Endothelial cell of umbilical vein (primary cell): ENCODE data around the gene PHKG1. TPM values are rescaled to one million over a fixed set of nuclear protein-coding genes. Genes with fewer than 3 reads are reported as not detected.

ENCODE experiments used
- BruUV-seq: library from RNA; stranded (reverse); fragments of 400-500 nt; replicated peaks from 2 replicates; lab custom pipeline; 2021; lab: Mats Ljungman, UMichigan
- CTCF ChIA-PET: fragments of 300-600, 350-600 bp; sonication (Branson Sonifier 250); formaldehyde crosslinking; loops from one replicate; lab custom pipeline; 2021; ENCODE audit warnings: antibody characterized with exemption, inconsistent platforms; lab: Charles Lee
- POLR2A ChIA-PET: fragments of 300-600, 350-600 bp; sonication (Branson Sonifier 250); formaldehyde crosslinking; loops from one replicate; lab custom pipeline; 2021; ENCODE audit warnings: antibody characterized with exemption, inconsistent platforms; lab: Charles Lee
- DNase-seq: peaks from one replicate; pipeline ENCODE4 v3.0.0-alpha.2; 2011; ENCODE audit warnings: low read depth, low spot score
- FAIRE-seq: peaks from 2 replicates; lab custom pipeline; 2011; peaks lifted over from hg19 to GRCh38; lab: Jason Lieb, UNC
- H2AFZ ChIP-seq: 2 replicates; pipeline ENCODE4 v1.6.0; 2012; ENCODE audit warnings: low read depth, low read length, control low read depth, inconsistent platforms
- H3K27ac ChIP-seq: 2 replicates; pipeline ENCODE4 v1.5.1; 2011; ENCODE audit warnings: low read depth, mild to moderate bottlenecking, control low read depth, low read length, moderate library complexity; ENCODE audit not compliant: insufficient read depth
- H3K27me3 ChIP-seq, 2 experiments: 2 replicates each; pipeline versions ENCODE4 v1.6.0 to v1.6.1; 2011; ENCODE audit warnings: low read length in 2 of 2, mixed read lengths in 1 of 2; ENCODE audit not compliant: control insufficient read depth in 2 of 2, insufficient read depth in 2 of 2
- H3K36me3 ChIP-seq, 2 experiments: 2 replicates in 1 of 2; 3 replicates in 1 of 2; pipeline ENCODE4 v1.5.1; 2011; ENCODE audit warnings: low read length in 2 of 2, mild to moderate bottlenecking in 1 of 2, moderate library complexity in 1 of 2; ENCODE audit not compliant: control insufficient read depth in 2 of 2, insufficient read depth in 2 of 2; ENCODE audit errors: extremely low read depth in 1 of 2
- H3K4me1 ChIP-seq: 3 replicates; pipeline ENCODE4 v1.5.1; 2011; ENCODE audit warnings: mild to moderate bottlenecking, low read length; ENCODE audit not compliant: control insufficient read depth, insufficient read depth; ENCODE audit errors: extremely low read depth
- H3K4me2 ChIP-seq: 2 replicates; pipeline ENCODE4 v1.6.1; 2011; ENCODE audit warnings: low read length, control low read depth, mixed read lengths; ENCODE audit not compliant: insufficient read depth
- H3K4me3 ChIP-seq, 3 experiments: fragments of 200-600 bp in 1 of 3; sonication (generic), shearing (Covaris generic) in 1 of 3; replicated peaks in 1 of 3; 2 replicates each; pipeline ENCODE4 v1.5.1; 2011 to 2016; ENCODE audit warnings: control low read depth in 3 of 3, low read length in 3 of 3, mild to moderate bottlenecking in 2 of 3, inconsistent platforms in 1 of 3, low read depth in 1 of 3, moderate library complexity in 1 of 3; ENCODE audit not compliant: insufficient read depth in 1 of 3
- H3K79me2 ChIP-seq: 2 replicates; pipeline ENCODE4 v1.6.0; 2012; ENCODE audit warnings: low read length, inconsistent platforms; ENCODE audit not compliant: control insufficient read depth, insufficient read depth
- H3K9ac ChIP-seq: replicated peaks from 2 replicates; pipeline ENCODE3; 2011; ENCODE audit warnings: low read length, control low read depth; ENCODE audit not compliant: insufficient read depth; ENCODE audit errors: extremely low read depth
- H3K9me1 ChIP-seq: replicated peaks from 3 replicates; pipeline ENCODE4 v1.6.0; 2011; ENCODE audit warnings: mild to moderate bottlenecking, low read length; ENCODE audit not compliant: control insufficient read depth, insufficient read depth; ENCODE audit errors: extremely low read depth
- H3K9me3 ChIP-seq: replicated peaks from 2 replicates; pipeline ENCODE4 v1.5.1; 2012; ENCODE audit warnings: low read length, inconsistent platforms; ENCODE audit not compliant: control insufficient read depth, insufficient read depth
- H4K20me1 ChIP-seq: replicated peaks from 2 replicates; pipeline ENCODE3; 2011; ENCODE audit warnings: mild to moderate bottlenecking, low read length; ENCODE audit not compliant: control insufficient read depth, insufficient read depth; ENCODE audit errors: extremely low read depth
- EZH2 ChIP-seq: IDR thresholded peaks from 2 replicates; pipeline ENCODE4 v1.6.1; 2012; ENCODE audit warnings: borderline replicate concordance, low read depth, mild to moderate bottlenecking, moderate library complexity, low read length, inconsistent platforms; ENCODE audit not compliant: severe bottlenecking
- FOS ChIP-seq: IDR thresholded peaks from 2 replicates; pipeline ENCODE4 v1.6.1; 2011; ENCODE audit warnings: mild to moderate bottlenecking, low read length, moderate library complexity, borderline replicate concordance; ENCODE audit not compliant: insufficient read depth
- GATA2 ChIP-seq: IDR thresholded peaks from 2 replicates; pipeline ENCODE4 v1.7.0; 2011; ENCODE audit warnings: low read depth, mild to moderate bottlenecking, moderate library complexity, mixed read lengths, low read length; ENCODE audit not compliant: insufficient read length, insufficient read depth
- JUN ChIP-seq: IDR thresholded peaks from 2 replicates; pipeline ENCODE4 v1.6.1; 2011; ENCODE audit warnings: borderline replicate concordance, low read depth; ENCODE audit not compliant: insufficient read length, insufficient read depth
- MYC ChIP-seq: IDR thresholded peaks from one replicate; pipeline ENCODE4 v1.6.1; 2011; ENCODE audit warnings: mild to moderate bottlenecking, low read depth, low read length
- POLR2A ChIP-seq: IDR thresholded peaks from 2 replicates; pipeline ENCODE4 v1.6.1; 2012; ENCODE audit warnings: low read depth, mild to moderate bottlenecking, control low read depth, low read length
- POLR2AphosphoS5 ChIP-seq: IDR thresholded peaks from 2 replicates; pipeline ENCODE4 v1.6.1; 2012; ENCODE audit warnings: low read depth, mild to moderate bottlenecking, control low read depth, low read length, moderate library complexity; ENCODE audit not compliant: insufficient read depth
- dilution Hi-C: fragments of 300-500 bp; cut with MboI; formaldehyde crosslinking; loops from one replicate; pipeline ENCODE4 v1.15.0; 2019; ENCODE audit warnings: low sequenced_read_pairs; ENCODE audit not compliant: extremely low pct_ligation_motif_present
- intact Hi-C: fragments of 100-400 bp; cut with micrococcal nuclease; formaldehyde crosslinking; loops from one replicate; pipeline ENCODE4 v1.10.0; 2022
- polyA plus RNA-seq, 4 experiments: library from polyadenylated mRNA; depleted of rRNA in 3 of 4; stranded (reverse) in 3 of 4; unstranded in 1 of 4; fragments of >200 nt; gene quantifications; 2 replicates each; pipeline versions ENCODE4 v1.2.1 to v1.2.3, GENCODE V29; 2011 to 2012; ENCODE audit warnings: missing spikeins in 1 of 4
- total RNA-seq: library from RNA; stranded (reverse); gene quantifications from 2 replicates; pipeline ENCODE4 v1.2.3, GENCODE V29; 2021
- TF ChIP-seq, protein P1 (sequence below): IDR thresholded peaks from 2 replicates; pipeline ENCODE4 v1.6.1; 2011; ENCODE audit not compliant: insufficient read depth, insufficient read length
- TF ChIP-seq, protein P2 (sequence below), 2 donors: IDR thresholded peaks; 1 replicate in 1 of 2; 2 replicates in 1 of 2; pipeline ENCODE4 v1.5.1; 2011; ENCODE audit warnings: low read length in 2 of 2, mild to moderate bottlenecking in 2 of 2, moderate library complexity in 2 of 2, control low read depth in 1 of 2, inconsistent platforms in 1 of 2, low read depth in 1 of 2; ENCODE audit not compliant: insufficient read depth in 1 of 2; ENCODE audit errors: extremely low read depth in 1 of 2

PHKG1 gene
- total and polyA plus RNA-seq, 2 donors (not counting 3 experiments of a cell fraction or from before 2014, with no cell fraction given), result 0.32 to 1.00 TPM

DNA sequence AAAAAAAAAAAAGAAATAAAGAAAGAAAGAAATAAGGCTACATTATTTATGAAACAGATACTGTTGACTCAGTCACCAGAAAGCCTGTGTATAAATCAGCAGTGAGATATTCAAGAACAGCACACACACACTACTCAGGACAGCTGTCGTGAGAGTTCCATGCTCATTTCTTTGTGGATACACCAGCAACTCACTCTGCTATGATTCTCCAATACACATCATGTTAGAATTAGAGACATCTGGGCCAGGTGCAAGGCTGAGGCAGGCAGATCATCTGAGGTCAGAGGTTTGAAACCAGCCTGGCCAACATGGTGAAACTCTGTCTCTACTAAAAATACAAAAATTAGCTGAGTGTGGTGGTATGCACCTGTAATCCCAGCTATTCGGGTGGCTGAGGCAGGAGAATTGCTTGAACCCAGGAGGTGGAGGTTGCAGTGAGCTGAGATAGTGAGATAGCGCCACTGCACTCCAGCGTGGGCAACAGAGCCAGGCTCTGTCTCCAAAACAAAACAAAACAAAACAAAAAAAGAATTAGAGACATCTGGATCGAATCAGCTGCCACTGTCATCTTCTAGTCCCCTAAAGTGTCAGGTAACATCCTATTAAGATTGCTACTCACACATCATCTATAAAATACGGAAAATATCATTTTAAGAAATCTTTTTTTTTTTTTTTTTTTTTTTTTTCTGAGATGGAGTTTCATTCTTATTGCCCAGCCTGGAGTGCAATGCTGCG is 34.7 kb upstream of the PHKG1 start:
- no peak overlapping the region for H3K4me2 ChIP-seq
- H2AFZ ChIP-seq, result no peak overlapping the region
- intact Hi-C loops (no loop called here), dilution Hi-C loops (no loop called here)
- no peaks in the 10 kb centered on the region for H3K27me3 ChIP-seq
- no peaks in the 10 kb centered on the region for H3K9me3 ChIP-seq
- POLR2A ChIA-PET, result no interaction called here
- no peaks in the 10 kb centered on the region for H3K9me1 ChIP-seq
- no TSS peak for BruUV-seq
- H3K4me1 ChIP-seq, result no peaks in the 10 kb centered on the region
- H4K20me1 ChIP-seq, result no peaks in the 10 kb centered on the region
- no peak overlapping the region for H3K9ac ChIP-seq
- DNase-seq (no peak), FAIRE-seq (no peak)
- H3K4me3 ChIP-seq, result no peak overlapping the region
- CTCF ChIA-PET, result no interaction called here
- H3K36me3 ChIP-seq, result no peaks in the 10 kb centered on the region
- no peak overlapping the region for H3K27ac ChIP-seq
- no peak for TF ChIP-seq POLR2A
- TF ChIP-seq JUN, result no peak
- TF ChIP-seq FOS, result no peak
- no peak for TF ChIP-seq EZH2
- no peak for TF ChIP-seq MYC
- no peak for TF ChIP-seq GATA2
- no peak for TF ChIP-seq POLR2AphosphoS5
- no peaks in the 10 kb centered on the region for H3K79me2 ChIP-seq

DNA sequence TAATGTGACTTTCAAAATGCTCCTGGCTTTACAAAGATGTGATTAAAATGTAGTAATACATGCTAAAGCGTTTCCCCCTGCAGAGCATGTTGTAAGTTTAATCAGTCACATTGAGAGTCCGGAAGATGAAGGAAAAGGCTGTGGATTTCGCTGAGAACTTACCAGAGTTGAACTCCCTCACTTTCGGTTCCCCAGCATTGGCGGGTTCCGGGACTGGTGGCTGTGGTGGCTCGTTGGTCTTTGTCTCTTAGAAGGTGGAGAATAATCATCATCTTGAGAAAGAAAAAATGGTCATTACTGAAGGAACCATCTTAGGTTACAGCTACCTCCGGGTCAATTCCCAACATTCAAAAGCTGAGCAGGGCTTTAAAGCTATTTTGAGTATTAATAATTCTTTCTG is 33.1 kb upstream of the PHKG1 start:
- BruUV-seq, result no TSS peak
- Histone ChIP-seq H3K4me2 (no peak overlapping the region), H3K9me3 (no peaks in the 10 kb centered on the region), H3K9ac (no peak overlapping the region), H3K79me2 (no peaks in the 10 kb centered on the region), H3K4me3 (no peak overlapping the region), H3K27me3 (no peaks in the 10 kb centered on the region), H3K27ac (no peak overlapping the region), H2AFZ (no peak overlapping the region), H3K4me1 (no peaks in the 10 kb centered on the region), H3K36me3 (no peaks in the 10 kb centered on the region), H3K9me1 (no peaks in the 10 kb centered on the region), H4K20me1 (no peaks in the 10 kb centered on the region)
- dilution Hi-C loops, result no loop called here
- no peak for DNase-seq
- POLR2A ChIA-PET, result no interaction called here
- CTCF ChIA-PET, result no interaction called here
- no peak for FAIRE-seq
- TF ChIP-seq GATA2, result no peak
- no peak for TF ChIP-seq FOS
- TF ChIP-seq POLR2AphosphoS5, result no peak
- TF ChIP-seq EZH2, result no peak
- TF ChIP-seq MYC, result no peak
- no peak for TF ChIP-seq JUN
- TF ChIP-seq, protein P1, sequence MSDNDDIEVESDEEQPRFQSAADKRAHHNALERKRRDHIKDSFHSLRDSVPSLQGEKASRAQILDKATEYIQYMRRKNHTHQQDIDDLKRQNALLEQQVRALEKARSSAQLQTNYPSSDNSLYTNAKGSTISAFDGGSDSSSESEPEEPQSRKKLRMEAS, result no peak
- TF ChIP-seq POLR2A, result no peak
- TF ChIP-seq, protein P2, sequence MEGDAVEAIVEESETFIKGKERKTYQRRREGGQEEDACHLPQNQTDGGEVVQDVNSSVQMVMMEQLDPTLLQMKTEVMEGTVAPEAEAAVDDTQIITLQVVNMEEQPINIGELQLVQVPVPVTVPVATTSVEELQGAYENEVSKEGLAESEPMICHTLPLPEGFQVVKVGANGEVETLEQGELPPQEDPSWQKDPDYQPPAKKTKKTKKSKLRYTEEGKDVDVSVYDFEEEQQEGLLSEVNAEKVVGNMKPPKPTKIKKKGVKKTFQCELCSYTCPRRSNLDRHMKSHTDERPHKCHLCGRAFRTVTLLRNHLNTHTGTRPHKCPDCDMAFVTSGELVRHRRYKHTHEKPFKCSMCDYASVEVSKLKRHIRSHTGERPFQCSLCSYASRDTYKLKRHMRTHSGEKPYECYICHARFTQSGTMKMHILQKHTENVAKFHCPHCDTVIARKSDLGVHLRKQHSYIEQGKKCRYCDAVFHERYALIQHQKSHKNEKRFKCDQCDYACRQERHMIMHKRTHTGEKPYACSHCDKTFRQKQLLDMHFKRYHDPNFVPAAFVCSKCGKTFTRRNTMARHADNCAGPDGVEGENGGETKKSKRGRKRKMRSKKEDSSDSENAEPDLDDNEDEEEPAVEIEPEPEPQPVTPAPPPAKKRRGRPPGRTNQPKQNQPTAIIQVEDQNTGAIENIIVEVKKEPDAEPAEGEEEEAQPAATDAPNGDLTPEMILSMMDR (IDR thresholded peaks at IDR 0.05; ENCODE audit: extremely low read depth in 1 of 2, insufficient read depth in 1 of 2, low read depth in 1 of 2, low read length in 2 of 2), result no peak
- intact Hi-C loops, result no loop called here
